CD4-positive, alpha-beta T cell treated with Interleukin-10 for 1 hour (primary cell): ENCODE results near the gene TBCC.

ENCODE experiments used
- DNase-seq: peaks from one replicate; pipeline ENCODE4 v3.0.0-alpha.2; 2020

Gene TBCC

GRCh38 chr6:42745640-42746462 lies at the start of gene TBCC:
Gene TBCC (minus strand): TSS chr6:42746103. CDS start chr6:42746073, 30 bp downstream.
- peak; percentile 97 for DNase-seq

GRCh38 chr6:42795651-42796050 lies 49.7 kb upstream of the TBCC start:
- no peak for DNase-seq

GRCh38 chr6:42791706-42792320 lies 45.9 kb upstream of the TBCC start:
- no peak for DNase-seq

GRCh38 chr6:42790549-42791181 lies 44.8 kb upstream of the TBCC start:
- DNase-seq: no peak

GRCh38 chr6:42788671-42789070 lies 42.8 kb upstream of the TBCC start:
- DNase-seq: no peak

GRCh38 chr6:42787063-42787472 lies 41.2 kb upstream of the TBCC start:
- no peak for DNase-seq

GRCh38 chr6:42786525-42786985 lies 40.7 kb upstream of the TBCC start:
- DNase-seq: no peak

- DNase-seq: peak; percentile 35
Observed at GRCh38 chr6:42784717-42785498, 39.0 kb upstream of the TBCC start.

GRCh38 chr6:42783876-42784642 lies 38.2 kb upstream of the TBCC start:
- peak; percentile 74 for DNase-seq

- DNase-seq: peak; percentile 86
Observed at GRCh38 chr6:42783177-42783875, 37.4 kb upstream of the TBCC start.

GRCh38 chr6:42782689-42783176 lies 36.8 kb upstream of the TBCC start:
- peak; percentile 87 for DNase-seq

GRCh38 chr6:42781796-42782688 lies 36.1 kb upstream of the TBCC start, which contains the start of gene BICRAL:
Gene BICRAL (plus strand): TSS chr6:42782052. CDS start chr6:42822023, 39,971 bp downstream.
- DNase-seq: peak; percentile 85

- peak; percentile 46 for DNase-seq
Observed at GRCh38 chr6:42781546-42781795, 35.6 kb upstream of the TBCC start.

GRCh38 chr6:42779521-42779920 lies 33.6 kb upstream of the TBCC start:
- no peak for DNase-seq

- no peak for DNase-seq
Observed at GRCh38 chr6:42778122-42778521, 32.2 kb upstream of the TBCC start.

- no peak for DNase-seq
Observed at GRCh38 chr6:42777126-42777822, 31.4 kb upstream of the TBCC start.

GRCh38 chr6:42774821-42775487 lies 29.1 kb upstream of the TBCC start:
- DNase-seq: peak; percentile 77

- peak; percentile 41 for DNase-seq
Observed at GRCh38 chr6:42774201-42774600, 28.3 kb upstream of the TBCC start.

- peak; percentile 77 for DNase-seq
Observed at GRCh38 chr6:42771741-42772100, 25.8 kb upstream of the TBCC start.
